ENCODE results near the gene TMEM187. TPM values are rescaled to one million over a fixed set of nuclear protein-coding genes. Genes with fewer than 3 reads are reported as not detected.

Gene TMEM187
- total RNA-seq, 1 donor from 2014 or later: 18.3 TPM

GRCh38 chrX:154020536-154021115 is 48.1 kb downstream of the TMEM187 start:
- H3K9me3 Mint-ChIP-seq (ENCODE audit: low read depth): no peaks in the 10 kb centered on the region
- H3K27me3 Mint-ChIP-seq (ENCODE audit: low read depth): no peaks in the 10 kb centered on the region
- H3K4me1 Mint-ChIP-seq (ENCODE audit: low read depth): peaks cover 21% of the 10 kb centered on the region
- H3K4me3 Mint-ChIP-seq (ENCODE audit: unreplicated experiment): peak overlapping the region; percentile 69
- H3K27ac Mint-ChIP-seq (ENCODE audit: unreplicated experiment): peak overlapping the region; percentile 93
- peaks cover 2% of the 10 kb centered on the region for H3K36me3 Mint-ChIP-seq (ENCODE audit: low read depth)
- no peak for DNase-seq (ENCODE audit: low spot score)
- TF ChIP-seq CTCF (IDR thresholded peaks at IDR 0.05): no peak

GRCh38 chrX:154021131-154021611 is 48.6 kb downstream of the TMEM187 start:
- H3K4me1 Mint-ChIP-seq (ENCODE audit: low read depth): peaks cover 25% of the 10 kb centered on the region
- H3K27ac Mint-ChIP-seq (ENCODE audit: unreplicated experiment): peak overlapping the region; percentile 93
- no peaks in the 10 kb centered on the region for H3K27me3 Mint-ChIP-seq (ENCODE audit: low read depth)
- no peaks in the 10 kb centered on the region for H3K9me3 Mint-ChIP-seq (ENCODE audit: low read depth)
- no peak overlapping the region for H3K4me3 Mint-ChIP-seq (ENCODE audit: unreplicated experiment)
- no peak for DNase-seq (ENCODE audit: low spot score)
- no peaks in the 10 kb centered on the region for H3K36me3 Mint-ChIP-seq (ENCODE audit: low read depth)
- TF ChIP-seq CTCF (IDR thresholded peaks at IDR 0.05): no peak

- Mint-ChIP-seq H3K4me3 (ENCODE audit: unreplicated experiment) (no peak overlapping the region), H3K27me3 (ENCODE audit: low read depth) (no peaks in the 10 kb centered on the region), H3K36me3 (ENCODE audit: low read depth) (no peaks in the 10 kb centered on the region), H3K4me1 (ENCODE audit: low read depth) (peaks cover 25% of the 10 kb centered on the region), H3K27ac (ENCODE audit: unreplicated experiment) (peak overlapping the region; percentile 2), H3K9me3 (ENCODE audit: low read depth) (no peaks in the 10 kb centered on the region)
- DNase-seq (ENCODE audit: low spot score): no peak
- TF ChIP-seq CTCF (IDR thresholded peaks at IDR 0.05): no peak
Observed at GRCh38 chrX:154022108-154022507, 49.6 kb downstream of the TMEM187 start.

GRCh38 chrX:154023276-154024000 is 50.9 kb downstream of the TMEM187 start:
- peaks cover 24% of the 10 kb centered on the region for H3K4me1 Mint-ChIP-seq (ENCODE audit: low read depth)
- no peak for TF ChIP-seq CTCF (IDR thresholded peaks at IDR 0.05)
- H3K4me3 Mint-ChIP-seq (ENCODE audit: unreplicated experiment): no peak overlapping the region
- no peaks in the 10 kb centered on the region for H3K36me3 Mint-ChIP-seq (ENCODE audit: low read depth)
- peak overlapping the region; percentile 54 for H3K27ac Mint-ChIP-seq (ENCODE audit: unreplicated experiment)
- no peak for DNase-seq (ENCODE audit: low spot score)
- no peaks in the 10 kb centered on the region for H3K9me3 Mint-ChIP-seq (ENCODE audit: low read depth)
- H3K27me3 Mint-ChIP-seq (ENCODE audit: low read depth): no peaks in the 10 kb centered on the region

GRCh38 chrX:154024271-154024670 is 51.7 kb downstream of the TMEM187 start:
- no peak for DNase-seq (ENCODE audit: low spot score)
- H3K27me3 Mint-ChIP-seq (ENCODE audit: low read depth): no peaks in the 10 kb centered on the region
- no peak for TF ChIP-seq CTCF (IDR thresholded peaks at IDR 0.05)
- no peak overlapping the region for H3K4me3 Mint-ChIP-seq (ENCODE audit: unreplicated experiment)
- H3K9me3 Mint-ChIP-seq (ENCODE audit: low read depth): no peaks in the 10 kb centered on the region
- H3K27ac Mint-ChIP-seq (ENCODE audit: unreplicated experiment): no peak overlapping the region
- no peaks in the 10 kb centered on the region for H3K36me3 Mint-ChIP-seq (ENCODE audit: low read depth)
- H3K4me1 Mint-ChIP-seq (ENCODE audit: low read depth): peaks cover 19% of the 10 kb centered on the region

All from chondrocyte (in vitro differentiated cells).